ENCODE measurements around the gene TOP1. TPM values are rescaled to one million over a fixed set of nuclear protein-coding genes. Genes with fewer than 3 reads are reported as not detected.

The TOP1 gene
- total and polyA plus RNA-seq, 9 of the 15 experiments (the other 6 are each of a cell fraction or from before 2014, with no cell fraction given) = 26.4 to 127 (median 39.6) TPM

GRCh38 chr20:41048461-41049301 is 20.1 kb downstream of the TOP1 start (continued):
- TF ChIP-seq SIX5 (IDR thresholded peaks at IDR 0.05; ENCODE audit: borderline replicate concordance in 1 of 2, insufficient read depth in 1 of 2, low read depth in 1 of 2, low read length in 2 of 2) (no peak), HNRNPH1 (optimal IDR thresholded peaks at IDR 0.05; ENCODE audit: low read depth, low read length) (no peak), BRD4 (IDR thresholded peaks at IDR 0.05) (no peak), CHD7 (IDR thresholded peaks at IDR 0.05; ENCODE audit: low read depth, low read length) (no peak), ZNF639 (CRISPR knock-in tag; conservative IDR thresholded peaks at IDR 0.05 in 1 of 2, IDR thresholded peaks at IDR 0.05 in 1 of 2) (no peak)
- TF ChIP-seq, protein P1, sequence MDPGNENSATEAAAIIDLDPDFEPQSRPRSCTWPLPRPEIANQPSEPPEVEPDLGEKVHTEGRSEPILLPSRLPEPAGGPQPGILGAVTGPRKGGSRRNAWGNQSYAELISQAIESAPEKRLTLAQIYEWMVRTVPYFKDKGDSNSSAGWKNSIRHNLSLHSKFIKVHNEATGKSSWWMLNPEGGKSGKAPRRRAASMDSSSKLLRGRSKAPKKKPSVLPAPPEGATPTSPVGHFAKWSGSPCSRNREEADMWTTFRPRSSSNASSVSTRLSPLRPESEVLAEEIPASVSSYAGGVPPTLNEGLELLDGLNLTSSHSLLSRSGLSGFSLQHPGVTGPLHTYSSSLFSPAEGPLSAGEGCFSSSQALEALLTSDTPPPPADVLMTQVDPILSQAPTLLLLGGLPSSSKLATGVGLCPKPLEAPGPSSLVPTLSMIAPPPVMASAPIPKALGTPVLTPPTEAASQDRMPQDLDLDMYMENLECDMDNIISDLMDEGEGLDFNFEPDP (CRISPR knock-in tag; IDR thresholded peaks at IDR 0.05) = no peak
- TF ChIP-seq, protein P2, sequence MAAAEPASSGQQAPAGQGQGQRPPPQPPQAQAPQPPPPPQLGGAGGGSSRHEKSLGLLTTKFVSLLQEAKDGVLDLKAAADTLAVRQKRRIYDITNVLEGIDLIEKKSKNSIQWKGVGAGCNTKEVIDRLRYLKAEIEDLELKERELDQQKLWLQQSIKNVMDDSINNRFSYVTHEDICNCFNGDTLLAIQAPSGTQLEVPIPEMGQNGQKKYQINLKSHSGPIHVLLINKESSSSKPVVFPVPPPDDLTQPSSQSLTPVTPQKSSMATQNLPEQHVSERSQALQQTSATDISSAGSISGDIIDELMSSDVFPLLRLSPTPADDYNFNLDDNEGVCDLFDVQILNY (CRISPR knock-in tag; IDR thresholded peaks at IDR 0.05) = no peak
